B cell (primary cell): ENCODE results near the gene TCEANC2. TPM values are rescaled to one million over a fixed set of nuclear protein-coding genes. Genes with fewer than 3 reads are reported as not detected.

ENCODE experiments used
- ATAC-seq: fragments of 200-7000 bp; cut with Tn5 transposase; one replicate; pipeline ENCODE4 v1.10.0; 2021; ENCODE audit warnings: low read depth, mild to moderate bottlenecking, moderate number of reproducible peaks, moderate library complexity
- CTCF ChIA-PET: fragments of 350-600 bp; sonication (Branson Sonifier 250); formaldehyde crosslinking; loops from one replicate; lab custom pipeline; 2021; ENCODE audit warnings: antibody characterized with exemption, inconsistent platforms; lab: Charles Lee
- POLR2A ChIA-PET: fragments of 350-600 bp; sonication (Branson Sonifier 250); formaldehyde crosslinking; loops from one replicate; lab custom pipeline; 2021; ENCODE audit warnings: antibody characterized with exemption; lab: Charles Lee
- DNase-seq: peaks from one replicate; pipeline ENCODE4 v3.0.0; 2013
- H2AFZ ChIP-seq: 2 replicates; pipeline ENCODE4 v1.6.1; 2012; ENCODE audit warnings: mild to moderate bottlenecking, low read depth, low read length; ENCODE audit not compliant: insufficient read depth, poor library complexity, severe bottlenecking
- H3K27ac ChIP-seq, 2 donors: 1 replicate in 1 of 2; 2 replicates in 1 of 2; pipeline ENCODE4 v1.5.1; 2012 to 2013; ENCODE audit warnings: low read length in 2 of 2, mild to moderate bottlenecking in 2 of 2, moderate library complexity in 1 of 2
- H3K27me3 ChIP-seq, 4 experiments: fragments of 200-600 bp in 1 of 4; sonication (generic) in 1 of 4; replicated peaks in 1 of 4; 1 replicate in 2 of 4; 2 replicates in 2 of 4; pipeline versions ENCODE4 v1.6.1 to v1.7.0; 2013 to 2016; ENCODE audit warnings: low read length in 3 of 4, mild to moderate bottlenecking in 2 of 4, mixed read lengths in 1 of 4, moderate library complexity in 1 of 4; ENCODE audit not compliant: insufficient read depth in 4 of 4, control insufficient read depth in 3 of 4; ENCODE audit errors: control extremely low read depth in 1 of 4
- H3K36me3 ChIP-seq, 2 experiments: replicated peaks in 1 of 2; 1 replicate in 1 of 2; 2 replicates in 1 of 2; pipeline versions ENCODE4 v1.6.1 to v1.7.1; 2013; ENCODE audit warnings: low read length in 1 of 2; ENCODE audit not compliant: insufficient read depth in 2 of 2, control insufficient read depth in 1 of 2; ENCODE audit errors: control extremely low read depth in 1 of 2, extremely low read depth in 1 of 2
- H3K4me1 ChIP-seq, 2 donors: fragments of 200-600 bp in 1 of 2; sonication (generic) in 1 of 2; 1 replicate in 1 of 2; 2 replicates in 1 of 2; pipeline versions ENCODE4 v1.5.1 to v1.6.1; 2013 to 2017; ENCODE audit warnings: low read length in 2 of 2; ENCODE audit not compliant: control insufficient read depth in 2 of 2, insufficient read depth in 2 of 2
- H3K4me2 ChIP-seq: replicated peaks from 2 replicates; pipeline ENCODE3; 2012; ENCODE audit warnings: mild to moderate bottlenecking, low read depth, low read length; ENCODE audit not compliant: poor library complexity, severe bottlenecking
- H3K4me3 ChIP-seq, 5 experiments: fragments of 200-600 bp in 1 of 5; sonication (generic) in 1 of 5; 1 replicate in 3 of 5; 2 replicates in 2 of 5; pipeline versions ENCODE4 v1.5.1 to v1.7.0; 2011 to 2016; ENCODE audit warnings: low read length in 4 of 5, mild to moderate bottlenecking in 4 of 5, low read depth in 2 of 5, control low read depth in 1 of 5, moderate library complexity in 1 of 5; ENCODE audit not compliant: insufficient read depth in 1 of 5; ENCODE audit errors: control extremely low read depth in 1 of 5, extremely low read depth in 1 of 5
- H3K79me2 ChIP-seq: fragments of 200-600 bp; sonication (generic); one replicate; pipeline ENCODE4 v1.6.0; 2016; ENCODE audit warnings: low read length; ENCODE audit not compliant: control insufficient read depth, insufficient read depth
- H3K9ac ChIP-seq: fragments of 200-600 bp; sonication (generic); 2 replicates; pipeline ENCODE4 v1.6.1; 2017; ENCODE audit warnings: mild to moderate bottlenecking, low read length, moderate library complexity
- H3K9me3 ChIP-seq, 3 donors: one replicate each; pipeline versions ENCODE4 v1.6.1 to v1.7.1; 2013; ENCODE audit warnings: low read length in 2 of 3; ENCODE audit not compliant: control insufficient read depth in 2 of 3, insufficient read depth in 1 of 3; ENCODE audit errors: control extremely low read depth in 1 of 3
- H4K20me1 ChIP-seq: 2 replicates; pipeline ENCODE4 v1.6.0; 2012; ENCODE audit warnings: mild to moderate bottlenecking, low read length; ENCODE audit not compliant: insufficient read depth, control insufficient read depth, poor library complexity, severe bottlenecking
- H3K27ac Mint-ChIP-seq: one replicate; pipeline ENCODE4 v1.8.0; 2021; ENCODE audit warnings: mixed read lengths
- H3K27me3 Mint-ChIP-seq: one replicate; pipeline ENCODE4 v1.8.0; 2021; ENCODE audit warnings: mixed read lengths
- H3K4me1 Mint-ChIP-seq: one replicate; pipeline ENCODE4 v1.8.0; 2021; ENCODE audit warnings: mixed read lengths
- H3K4me3 Mint-ChIP-seq: one replicate; pipeline ENCODE4 v1.8.0; 2021; ENCODE audit warnings: mixed read lengths
- H3K9me3 Mint-ChIP-seq: one replicate; pipeline ENCODE4 v1.8.0; 2022; ENCODE audit warnings: mixed read lengths; ENCODE audit not compliant: insufficient read depth
- EZH2 ChIP-seq: IDR thresholded peaks from 2 replicates; pipeline ENCODE4 v1.6.1; 2012; ENCODE audit warnings: borderline replicate concordance, low read depth, mild to moderate bottlenecking, moderate library complexity, low read length; ENCODE audit not compliant: insufficient read depth, poor library complexity, severe bottlenecking
- WGBS: methylation state at CpG from one replicate; pipeline ENCODE4 v1.1.5; 2013; ENCODE audit warnings: missing lambda C conversion rate; ENCODE audit not compliant: insufficient coverage; 5-methylcytosine and 5-hydroxymethylcytosine counted together
- intact Hi-C: fragments of 100-400 bp; cut with micrococcal nuclease; formaldehyde crosslinking; loops from one replicate; pipeline ENCODE4 v1.10.0; 2022
- polyA plus RNA-seq: library from polyadenylated mRNA; depleted of rRNA; stranded (reverse); fragments of >200 nt; gene quantifications from 2 replicates; pipeline ENCODE4 v1.2.3, GENCODE V29; 2012
- total RNA-seq, 2 donors: library from RNA; stranded (reverse); fragments of 120-200 nt in 1 of 2; gene quantifications; 1 replicate in 1 of 2; 2 replicates in 1 of 2; pipeline versions ENCODE4 v1.2.3 to v1.2.4, GENCODE V29; 2013 to 2022
- TF ChIP-seq, protein P1 (sequence below): fragments of 200-600 bp; IDR thresholded peaks from one replicate; pipeline ENCODE4 v1.8.0; 2022; ENCODE audit warnings: antibody characterized with exemption, mild to moderate bottlenecking

The TCEANC2 gene
- total and polyA plus RNA-seq, 2 donors (not counting 1 experiment from before 2014, with no cell fraction given): 8.0 to 15.9 TPM

DNA sequence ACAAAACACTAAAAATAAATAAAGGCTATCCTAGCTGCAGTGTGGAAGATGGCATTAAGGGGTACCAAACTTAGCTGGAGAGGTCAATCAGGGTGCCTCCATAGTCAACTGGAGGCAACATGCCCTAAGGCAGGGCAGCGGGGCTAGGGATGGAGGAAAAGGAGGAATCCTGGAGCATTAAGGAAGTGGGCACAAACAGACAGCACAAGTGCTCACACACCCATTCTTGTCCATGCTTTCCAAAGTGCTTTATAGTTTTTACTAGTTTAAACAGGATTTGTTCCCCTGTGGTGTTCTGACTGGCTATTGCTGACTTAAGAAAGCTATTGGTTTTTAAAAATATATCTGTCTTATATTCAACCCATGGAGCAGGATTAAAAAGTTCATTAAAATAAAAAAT lies 33.3 kb downstream of the TCEANC2 start:
- Histone ChIP-seq H2AFZ (no peak overlapping the region), H3K4me2 (no peak overlapping the region), H3K79me2 (no peaks in the 10 kb centered on the region), H3K4me3 (no peak overlapping the region), H3K4me1 (no peaks in the 10 kb centered on the region), H3K27me3 (no peaks in the 10 kb centered on the region), H3K9me3 (no peaks in the 10 kb centered on the region), H3K36me3 (peaks cover 0 to 29% of the 10 kb centered on the region in 2 experiments), H4K20me1 (no peaks in the 10 kb centered on the region), H3K9ac (no peak overlapping the region), H3K27ac (no peak overlapping the region)
- no peak for ATAC-seq
- ChIA-PET CTCF (interaction anchor here (2.0 kb wide), 1 partner anchor 403 kb away, joined by 6 read pairs; no protein-coding TSS in a partner anchor), POLR2A (no interaction called here)
- WGBS: 100% methylated on average over 1 of the region's 1 CpG
- Mint-ChIP-seq H3K9me3 (no peaks in the 10 kb centered on the region), H3K27ac (no peak overlapping the region), H3K4me3 (no peak overlapping the region), H3K27me3 (no peaks in the 10 kb centered on the region), H3K4me1 (peaks cover 4% of the 10 kb centered on the region)
- intact Hi-C loops: no loop called here
- no peak for DNase-seq
- TF ChIP-seq, protein P1, sequence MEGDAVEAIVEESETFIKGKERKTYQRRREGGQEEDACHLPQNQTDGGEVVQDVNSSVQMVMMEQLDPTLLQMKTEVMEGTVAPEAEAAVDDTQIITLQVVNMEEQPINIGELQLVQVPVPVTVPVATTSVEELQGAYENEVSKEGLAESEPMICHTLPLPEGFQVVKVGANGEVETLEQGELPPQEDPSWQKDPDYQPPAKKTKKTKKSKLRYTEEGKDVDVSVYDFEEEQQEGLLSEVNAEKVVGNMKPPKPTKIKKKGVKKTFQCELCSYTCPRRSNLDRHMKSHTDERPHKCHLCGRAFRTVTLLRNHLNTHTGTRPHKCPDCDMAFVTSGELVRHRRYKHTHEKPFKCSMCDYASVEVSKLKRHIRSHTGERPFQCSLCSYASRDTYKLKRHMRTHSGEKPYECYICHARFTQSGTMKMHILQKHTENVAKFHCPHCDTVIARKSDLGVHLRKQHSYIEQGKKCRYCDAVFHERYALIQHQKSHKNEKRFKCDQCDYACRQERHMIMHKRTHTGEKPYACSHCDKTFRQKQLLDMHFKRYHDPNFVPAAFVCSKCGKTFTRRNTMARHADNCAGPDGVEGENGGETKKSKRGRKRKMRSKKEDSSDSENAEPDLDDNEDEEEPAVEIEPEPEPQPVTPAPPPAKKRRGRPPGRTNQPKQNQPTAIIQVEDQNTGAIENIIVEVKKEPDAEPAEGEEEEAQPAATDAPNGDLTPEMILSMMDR: no peak
- no peak for TF ChIP-seq EZH2

DNA sequence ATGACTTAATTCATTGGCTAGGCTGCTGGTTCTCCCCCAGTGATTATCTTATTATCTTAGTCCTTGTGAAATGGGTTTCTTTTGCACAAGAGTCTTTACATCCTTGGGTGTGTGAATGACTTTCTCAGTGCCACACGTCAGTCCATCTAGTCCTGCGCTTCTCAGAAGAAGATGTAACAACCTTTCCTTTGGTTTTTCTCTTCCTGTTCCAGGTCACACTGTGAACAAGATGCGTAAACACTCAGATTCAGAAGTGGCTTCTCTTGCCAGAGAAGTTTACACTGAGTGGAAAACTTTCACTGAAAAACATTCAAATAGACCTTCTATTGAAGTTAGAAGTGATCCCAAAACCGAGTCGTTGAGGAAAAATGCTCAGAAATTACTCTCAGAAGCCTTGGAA lies 35.0 kb downstream of the TCEANC2 start:
- H2AFZ ChIP-seq: no peak overlapping the region
- H3K4me3 ChIP-seq: no peak overlapping the region
- no peaks in the 10 kb centered on the region for H3K9me3 ChIP-seq
- no peak overlapping the region for H3K4me3 Mint-ChIP-seq
- H3K27ac Mint-ChIP-seq: no peak overlapping the region
- H3K9me3 Mint-ChIP-seq: no peaks in the 10 kb centered on the region
- H3K79me2 ChIP-seq: no peaks in the 10 kb centered on the region
- TF ChIP-seq, protein P1: no peak
- no peak for TF ChIP-seq EZH2
- H3K4me1 Mint-ChIP-seq: no peaks in the 10 kb centered on the region
- intact Hi-C loops: no loop called here
- DNase-seq (no peak), ATAC-seq (no peak)
- peaks cover 0 to 30% of the 10 kb centered on the region in 2 experiments for H3K36me3 ChIP-seq
- no peak overlapping the region for H3K4me2 ChIP-seq
- H3K4me1 ChIP-seq: no peaks in the 10 kb centered on the region
- no peaks in the 10 kb centered on the region for H3K27me3 ChIP-seq
- H3K9ac ChIP-seq: no peak overlapping the region
- no peaks in the 10 kb centered on the region for H3K27me3 Mint-ChIP-seq
- 94% methylated on average over 2 of the region's 5 CpGs for WGBS
- CTCF ChIA-PET: interaction anchor here (2.0 kb wide), 1 partner anchor 401 kb away, joined by 6 read pairs; no protein-coding TSS in a partner anchor
- POLR2A ChIA-PET: no interaction called here
- no peak overlapping the region for H3K27ac ChIP-seq
- H4K20me1 ChIP-seq: no peaks in the 10 kb centered on the region
